GM12874 (cell line): ENCODE measurements around the gene CMIP.

ENCODE experiments used
- CTCF ChIP-seq: IDR thresholded peaks from 2 replicates; pipeline ENCODE4 v1.5.1; 2011; ENCODE audit warnings: low read depth, mild to moderate bottlenecking, control low read depth, low read length, moderate library complexity; ENCODE audit not compliant: insufficient read depth

The CMIP gene

GRCh38 chr16:81530814-81531213 is 86.2 kb downstream of the CMIP start:
- TF ChIP-seq CTCF, result no peak

GRCh38 chr16:81531419-81531821 is 86.8 kb downstream of the CMIP start:
- no peak for TF ChIP-seq CTCF

GRCh38 chr16:81532491-81533174 is 88.0 kb downstream of the CMIP start:
- TF ChIP-seq CTCF, result no peak

GRCh38 chr16:81533175-81533507 is 88.5 kb downstream of the CMIP start:
- TF ChIP-seq CTCF, result no peak

- TF ChIP-seq CTCF, result no peak
Measured at GRCh38 chr16:81535679-81536360, 91.2 kb downstream of the CMIP start.

- no peak for TF ChIP-seq CTCF
Measured at GRCh38 chr16:81536648-81537047, 92.0 kb downstream of the CMIP start.

GRCh38 chr16:81537721-81538561 is 93.3 kb downstream of the CMIP start:
- TF ChIP-seq CTCF, result no peak
